Measurements from ENCODE around the gene CES5A.
"Not testable (repeated sequence)": the region's sequence is repeated elsewhere in the genome, so short reads cannot be mapped to it uniquely, and the experiment has no call there.

Gene CES5A

GRCh38 chr16:55875273-55875672 lies at the start of gene CES5A:
TSS of gene CES5A (minus strand) at chr16:55875373. CDS start at chr16:55875221, 152 bp downstream.
- no peak for DNase-seq (ENCODE audit: low read depth)

DNA sequence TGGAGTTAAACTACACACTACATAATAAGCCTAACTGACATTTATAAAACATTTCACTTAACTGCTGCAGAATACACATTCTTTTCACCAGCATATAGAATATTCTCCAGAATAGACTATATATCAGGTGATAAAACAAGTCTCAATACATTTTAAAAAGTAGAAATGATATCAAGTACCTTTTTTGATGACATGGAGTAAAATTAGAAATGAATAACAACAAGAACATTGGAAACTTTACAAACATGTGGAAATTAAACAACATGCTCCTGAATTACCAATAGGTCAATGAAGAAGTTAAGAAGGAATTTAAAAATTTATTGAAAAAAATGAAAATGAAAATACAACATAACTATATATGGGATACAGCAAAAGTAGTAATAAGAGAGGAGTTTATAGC lies 47.5 kb upstream of the CES5A start:
- no peak for DNase-seq (ENCODE audit: low read depth)

- DNase-seq (ENCODE audit: low read depth) = no peak
Measured at GRCh38 chr16:55917373-55918160, 42.4 kb upstream of the CES5A start.

- DNase-seq (ENCODE audit: low read depth) = no peak
Measured at GRCh38 chr16:55915096-55915827, 40.1 kb upstream of the CES5A start.

- no peak for DNase-seq (ENCODE audit: low read depth)
Measured at GRCh38 chr16:55914383-55914782, 39.2 kb upstream of the CES5A start.

DNA sequence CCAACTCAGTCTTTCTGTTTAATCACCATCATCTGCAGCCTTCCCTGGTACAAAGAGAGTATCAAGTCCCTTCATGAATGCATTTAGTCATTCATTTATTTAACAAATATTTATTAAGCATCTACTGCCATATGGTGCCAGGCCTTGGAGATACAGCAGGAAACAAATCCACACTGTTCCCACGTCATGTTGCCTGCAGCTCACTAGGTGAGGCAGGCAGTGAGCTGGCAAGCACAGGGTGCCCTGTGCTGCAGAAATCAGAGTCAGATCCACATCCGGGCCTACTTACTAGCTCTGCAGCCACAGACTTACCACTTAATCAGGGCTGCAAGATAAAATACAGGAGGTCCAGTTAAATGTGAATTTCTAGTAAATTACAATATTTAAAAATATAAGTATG lies 38.5 kb upstream of the CES5A start:
- DNase-seq (ENCODE audit: low read depth) = no peak

- DNase-seq (ENCODE audit: low read depth) = not testable (repeated sequence)
Measured at GRCh38 chr16:55913121-55913520, 37.9 kb upstream of the CES5A start.

GRCh38 chr16:55912022-55912421 lies 36.8 kb upstream of the CES5A start:
- no peak for DNase-seq (ENCODE audit: low read depth)

DNA sequence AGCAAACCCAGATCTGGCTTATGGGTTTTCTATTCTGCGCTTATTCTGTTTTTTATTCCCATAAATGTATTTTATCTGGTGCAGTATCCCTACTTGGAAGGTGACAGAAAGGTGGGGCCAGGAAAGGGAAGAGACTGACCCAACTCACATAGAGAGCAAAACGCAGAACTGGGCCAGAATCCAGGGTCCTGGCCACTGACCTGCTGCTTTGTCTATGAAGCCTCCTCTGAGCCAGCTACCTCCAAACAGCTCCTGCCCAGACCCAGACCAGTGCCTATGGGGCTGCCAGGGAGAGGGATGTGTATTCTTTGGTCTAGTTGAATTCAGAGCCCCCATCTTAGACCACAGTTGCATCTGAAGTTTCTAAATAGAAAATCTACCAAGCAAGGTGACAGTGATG lies 36.4 kb upstream of the CES5A start:
- DNase-seq (ENCODE audit: low read depth) = no peak

GRCh38 chr16:55909876-55910275 lies 34.7 kb upstream of the CES5A start:
- no peak for DNase-seq (ENCODE audit: low read depth)

- DNase-seq (ENCODE audit: low read depth) = no peak
Measured at GRCh38 chr16:55908641-55909040, 33.5 kb upstream of the CES5A start.

DNA sequence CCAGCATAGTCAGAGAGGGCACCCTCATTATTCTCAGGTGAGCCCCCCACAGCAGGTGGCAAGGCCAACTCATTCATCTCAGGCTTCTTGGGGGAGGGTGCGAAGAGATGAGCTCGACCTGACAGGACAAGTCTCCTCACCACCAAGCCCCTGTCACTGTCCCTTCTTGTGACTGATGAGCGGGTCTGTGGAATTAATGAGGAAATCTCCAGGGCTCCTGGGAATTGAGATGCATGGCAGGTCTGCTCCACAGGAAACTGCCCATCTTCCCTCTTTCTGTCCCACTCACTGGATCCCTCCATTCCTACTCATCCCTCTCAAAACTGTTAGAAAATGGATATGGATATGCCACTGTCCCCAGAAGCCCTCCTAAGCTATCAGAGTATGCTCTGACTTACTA lies 32.5 kb upstream of the CES5A start:
- DNase-seq (ENCODE audit: low read depth) = no peak

DNA sequence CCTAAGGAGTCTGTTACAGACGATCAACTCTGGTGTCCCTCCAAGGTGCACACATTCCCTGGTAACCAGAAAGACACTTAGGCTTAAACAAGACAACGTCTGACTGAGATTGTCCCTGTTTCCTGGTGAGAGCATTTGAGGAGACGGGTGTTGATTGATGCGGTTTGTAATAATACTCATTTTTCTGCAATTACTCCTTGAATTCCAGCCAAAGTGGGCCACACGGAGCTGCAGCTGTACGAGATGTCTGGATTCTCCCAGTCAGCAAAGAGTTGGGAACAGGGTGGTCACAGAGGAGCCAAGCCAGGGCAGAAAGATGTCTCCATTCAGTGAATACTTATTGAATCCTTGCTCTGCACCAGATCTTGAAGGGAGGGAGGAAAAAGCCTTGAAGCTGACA lies 30.9 kb upstream of the CES5A start:
- no peak for DNase-seq (ENCODE audit: low read depth)

- DNase-seq (ENCODE audit: low read depth) = no peak
Measured at GRCh38 chr16:55905651-55906050, 30.5 kb upstream of the CES5A start.

DNA sequence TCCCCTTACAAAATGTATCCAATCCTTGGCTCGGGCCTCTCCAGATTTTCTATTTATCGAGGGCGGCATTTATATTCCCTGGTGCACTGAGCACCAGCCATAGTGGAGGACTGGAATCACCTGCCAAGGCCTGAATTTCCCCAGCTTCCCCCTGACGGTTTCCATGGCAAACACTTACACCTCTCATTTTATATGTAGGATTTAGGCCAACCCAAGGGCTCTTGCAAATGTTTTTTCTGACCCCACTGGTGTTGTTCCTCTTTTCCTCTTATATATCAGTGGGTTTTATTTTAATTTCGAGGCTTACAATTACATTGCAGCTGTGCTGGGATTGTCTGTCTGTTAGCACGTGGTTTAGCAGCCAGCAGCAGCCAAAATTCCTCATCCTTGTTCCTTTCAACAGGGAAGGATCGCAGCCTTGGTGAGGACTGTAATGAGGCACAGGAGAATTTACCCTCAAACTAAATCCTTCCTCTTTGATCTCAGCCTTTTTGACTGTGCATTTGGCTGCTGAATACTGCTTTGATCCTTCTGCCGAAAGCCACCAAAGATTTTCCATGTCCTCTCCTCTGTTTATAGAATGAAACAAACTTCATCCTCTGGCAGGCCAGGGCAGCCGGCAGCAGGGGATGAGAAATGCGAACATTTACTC lies 26.5 kb upstream of the CES5A start:
- DNase-seq (ENCODE audit: low read depth) = no peak

DNA sequence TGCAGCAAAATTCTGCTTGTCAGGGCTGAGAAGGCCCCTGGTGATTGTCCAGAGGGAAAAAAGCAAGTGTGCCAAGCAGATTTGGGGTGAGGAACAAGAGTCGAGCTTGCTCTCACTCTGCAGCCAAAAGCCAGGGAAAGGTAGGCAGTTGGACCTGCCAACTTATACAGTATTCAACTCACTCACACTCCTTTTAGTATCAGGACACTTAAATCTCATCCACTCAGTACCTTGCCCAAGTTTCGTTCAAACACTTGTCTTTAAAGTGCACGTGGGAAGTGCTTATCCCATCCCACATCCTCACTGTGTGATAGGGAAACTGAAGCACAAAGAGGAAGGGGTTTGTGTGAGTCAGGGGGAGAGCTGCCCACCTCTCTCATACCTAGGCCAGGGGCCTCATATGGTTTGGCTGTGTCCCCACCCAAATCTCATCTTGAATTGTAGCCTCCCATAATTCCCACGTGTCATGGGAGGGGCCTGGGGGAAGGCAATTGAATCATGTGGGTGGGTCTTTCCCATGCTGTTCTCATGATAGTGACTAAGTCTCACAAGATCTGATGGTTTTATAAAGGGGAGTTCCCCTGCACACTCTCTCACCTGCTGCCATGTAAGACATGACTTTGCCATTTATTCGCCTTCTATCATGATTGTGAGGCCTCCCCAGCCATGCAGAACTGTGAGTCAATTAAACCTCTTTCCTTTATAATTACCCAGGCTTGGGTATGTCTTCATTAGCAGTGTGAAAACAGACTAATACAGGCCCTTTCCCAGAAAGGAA lies 25.6 kb upstream of the CES5A start:
- no peak for DNase-seq (ENCODE audit: low read depth)

- no peak for DNase-seq (ENCODE audit: low read depth)
Measured at GRCh38 chr16:55899857-55900256, 24.7 kb upstream of the CES5A start.

DNA sequence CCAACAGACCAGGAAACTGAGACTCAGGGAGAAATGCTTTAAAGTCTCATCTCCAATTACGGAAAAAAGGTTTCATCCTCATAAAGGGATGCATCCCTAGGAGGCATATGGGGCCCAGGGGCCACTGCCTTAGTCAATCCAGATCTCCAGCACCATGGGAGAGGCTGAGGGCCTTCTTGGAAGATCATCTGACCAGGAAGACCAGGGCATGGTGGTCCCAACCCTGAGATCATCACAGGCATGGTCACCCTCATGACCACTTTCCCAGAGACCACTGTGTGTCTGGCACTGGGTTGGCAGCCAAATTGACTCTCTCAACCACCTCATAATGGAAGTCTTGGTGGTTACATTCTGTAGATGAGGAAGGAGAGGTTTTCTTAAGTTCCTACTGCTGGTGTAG lies 23.4 kb upstream of the CES5A start:
- DNase-seq (ENCODE audit: low read depth) = no peak

DNA sequence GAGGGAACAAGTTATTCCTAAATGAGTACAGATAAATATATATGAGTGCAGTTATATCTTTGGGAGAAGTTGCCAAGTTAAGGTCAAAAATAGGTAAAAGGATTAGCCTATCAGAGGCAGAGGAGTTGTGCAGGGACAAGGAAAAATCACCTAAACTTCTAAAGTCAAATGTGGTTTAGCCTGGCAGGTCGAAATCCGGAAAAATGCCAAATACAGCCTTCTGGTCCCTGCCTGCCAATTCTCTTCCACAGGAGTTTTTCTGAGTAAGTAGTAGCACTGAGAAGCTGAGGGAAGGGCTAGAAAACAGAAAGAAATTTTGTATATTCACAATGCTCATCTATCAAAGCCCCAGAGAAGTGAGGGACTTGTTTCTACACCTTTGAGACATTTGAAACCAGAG lies 17.6 kb upstream of the CES5A start:
- no peak for DNase-seq (ENCODE audit: low read depth)

- no peak for DNase-seq (ENCODE audit: low read depth)
Measured at GRCh38 chr16:55889518-55889917, 14.3 kb upstream of the CES5A start.

DNA sequence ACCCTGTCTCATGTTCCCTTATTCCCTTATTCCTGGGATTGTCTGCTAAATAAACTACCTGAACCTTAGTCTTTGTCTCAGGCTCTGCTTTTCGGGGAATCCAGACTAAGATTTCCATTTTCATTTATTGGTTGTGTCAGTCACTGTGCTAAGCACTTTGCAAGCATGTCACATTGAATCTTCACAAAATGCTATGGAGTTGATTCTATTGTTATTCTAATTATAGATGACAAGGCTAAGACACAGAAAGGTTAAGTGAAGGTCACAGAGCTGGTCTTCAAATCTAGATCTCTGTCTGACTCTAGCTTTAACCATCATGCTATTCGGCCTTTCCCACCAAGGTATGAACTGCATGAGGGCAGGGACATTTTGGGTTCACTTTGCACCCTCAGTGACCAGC lies 13.4 kb upstream of the CES5A start:
- no peak for DNase-seq (ENCODE audit: low read depth)

GRCh38 chr16:55876854-55877253 lies 1.7 kb upstream of the CES5A start:
- no peak for DNase-seq (ENCODE audit: low read depth)

Measured in iris pigment epithelial cell (primary cell).